Lower leg skin (tissue), 4 donors: ENCODE measurements around the gene HRNR. TPM values are rescaled to one million over a fixed set of nuclear protein-coding genes. Genes with fewer than 3 reads are reported as not detected.
"Not testable (repeated sequence)": the region's sequence is repeated elsewhere in the genome, so short reads cannot be mapped to it uniquely, and the experiment has no call there.

Experiments used
- DNase-seq, 2 donors: peaks; one replicate each; pipeline ENCODE4 v3.0.0-alpha.2; 2019; ENCODE audit warnings: low spot score in 2 of 2
- H3K4me3 ChIP-seq: fragments of 200-600 bp; sonication (generic); 2 replicates; pipeline ENCODE4 v1.5.1; 2017; ENCODE audit warnings: mild to moderate bottlenecking, low read depth; ENCODE audit not compliant: poor library complexity, severe bottlenecking
- POLR2A ChIP-seq, 2 donors: fragments of 450-650 bp; IDR thresholded peaks; one replicate each; pipeline ENCODE4 v1.6.1; 2016 to 2017; ENCODE audit warnings: antibody characterized with exemption in 2 of 2, mild to moderate bottlenecking in 1 of 2, moderate library complexity in 1 of 2
- WGBS, 2 donors: methylation state at CpG; one replicate each; pipeline ENCODE4 v1.1.5; 2018; 5-methylcytosine and 5-hydroxymethylcytosine counted together
- intact Hi-C: fragments of 100-400 bp; cut with DNase I; formaldehyde crosslinking; loops from one replicate; pipeline ENCODE4 v1.15.0; 2023; ENCODE audit warnings: low total_unique reads
- total RNA-seq, 4 donors: library from RNA; depleted of rRNA; stranded (reverse); fragments of >200 nt; gene quantifications; one replicate each; pipeline ENCODE4 v1.1.0, GENCODE V29; 2016
- TF ChIP-seq, protein P1 (sequence below), 3 donors: fragments of 450-650 bp; IDR thresholded peaks; one replicate each; pipeline ENCODE4 v1.5.1; 2016; ENCODE audit warnings: antibody characterized with exemption in 3 of 3, mild to moderate bottlenecking in 3 of 3, moderate library complexity in 2 of 3

The HRNR gene
- total RNA-seq, 4 donors from 2014 or later: 0.03 to 0.04 TPM; not detected in 2

DNA sequence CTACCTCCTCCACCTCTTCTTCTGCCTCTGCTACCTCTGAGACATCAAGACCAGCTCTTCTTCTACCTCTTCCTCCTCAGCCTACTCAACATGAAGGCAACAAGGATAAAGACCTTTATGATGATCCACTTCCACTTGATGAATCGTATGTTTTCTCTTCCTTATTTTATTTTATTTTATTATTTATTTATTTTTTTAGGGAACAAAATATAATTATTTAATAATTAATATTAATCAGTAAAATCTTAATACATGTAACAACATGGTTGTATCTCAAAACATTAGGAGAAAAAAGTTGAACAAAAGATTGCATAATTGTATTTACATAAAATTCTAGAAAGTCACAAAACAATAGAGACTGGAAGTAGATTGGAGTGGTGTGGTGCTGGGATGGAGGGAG lies 13.1 kb upstream of the HRNR start:
- WGBS, 2 donors: 91 to 94% methylated on average over 1 of the region's 1 CpG
- no peak overlapping the region for H3K4me3 ChIP-seq
- DNase-seq: no peak
- TF ChIP-seq POLR2A (IDR thresholded peaks at IDR 0.05): no peak
- TF ChIP-seq, protein P1, sequence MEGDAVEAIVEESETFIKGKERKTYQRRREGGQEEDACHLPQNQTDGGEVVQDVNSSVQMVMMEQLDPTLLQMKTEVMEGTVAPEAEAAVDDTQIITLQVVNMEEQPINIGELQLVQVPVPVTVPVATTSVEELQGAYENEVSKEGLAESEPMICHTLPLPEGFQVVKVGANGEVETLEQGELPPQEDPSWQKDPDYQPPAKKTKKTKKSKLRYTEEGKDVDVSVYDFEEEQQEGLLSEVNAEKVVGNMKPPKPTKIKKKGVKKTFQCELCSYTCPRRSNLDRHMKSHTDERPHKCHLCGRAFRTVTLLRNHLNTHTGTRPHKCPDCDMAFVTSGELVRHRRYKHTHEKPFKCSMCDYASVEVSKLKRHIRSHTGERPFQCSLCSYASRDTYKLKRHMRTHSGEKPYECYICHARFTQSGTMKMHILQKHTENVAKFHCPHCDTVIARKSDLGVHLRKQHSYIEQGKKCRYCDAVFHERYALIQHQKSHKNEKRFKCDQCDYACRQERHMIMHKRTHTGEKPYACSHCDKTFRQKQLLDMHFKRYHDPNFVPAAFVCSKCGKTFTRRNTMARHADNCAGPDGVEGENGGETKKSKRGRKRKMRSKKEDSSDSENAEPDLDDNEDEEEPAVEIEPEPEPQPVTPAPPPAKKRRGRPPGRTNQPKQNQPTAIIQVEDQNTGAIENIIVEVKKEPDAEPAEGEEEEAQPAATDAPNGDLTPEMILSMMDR (IDR thresholded peaks at IDR 0.05): no peak
- intact Hi-C loops: no loop called here

- TF ChIP-seq POLR2A (IDR thresholded peaks at IDR 0.05): no peak
- TF ChIP-seq, protein P1 (IDR thresholded peaks at IDR 0.05): no peak
- H3K4me3 ChIP-seq: no peak overlapping the region
- 58 to 62% methylated on average over 3 of the region's 3 CpGs for WGBS, 2 donors
- DNase-seq: no peak
- intact Hi-C loops: no loop called here
Measured at GRCh38 chr1:152228831-152229230, 4.8 kb upstream of the HRNR start.

- 82 to 85% methylated on average over 1 of the region's 1 CpG for WGBS, 2 donors
- no peak for TF ChIP-seq POLR2A (IDR thresholded peaks at IDR 0.05)
- TF ChIP-seq, protein P1 (IDR thresholded peaks at IDR 0.05): no peak
- H3K4me3 ChIP-seq: no peak overlapping the region
- DNase-seq: no peak
- intact Hi-C loops: no loop called here
Measured at GRCh38 chr1:152227310-152227928, 3.4 kb upstream of the HRNR start.

- TF ChIP-seq POLR2A (IDR thresholded peaks at IDR 0.05): no peak
- TF ChIP-seq, protein P1 (IDR thresholded peaks at IDR 0.05): no peak
- WGBS, 2 donors: 62 to 66% methylated on average over 3 of the region's 3 CpGs
- no peak for DNase-seq
- intact Hi-C loops: no loop called here
- no peak overlapping the region for H3K4me3 ChIP-seq
Measured at GRCh38 chr1:152225678-152226077, 1.7 kb upstream of the HRNR start.

DNA sequence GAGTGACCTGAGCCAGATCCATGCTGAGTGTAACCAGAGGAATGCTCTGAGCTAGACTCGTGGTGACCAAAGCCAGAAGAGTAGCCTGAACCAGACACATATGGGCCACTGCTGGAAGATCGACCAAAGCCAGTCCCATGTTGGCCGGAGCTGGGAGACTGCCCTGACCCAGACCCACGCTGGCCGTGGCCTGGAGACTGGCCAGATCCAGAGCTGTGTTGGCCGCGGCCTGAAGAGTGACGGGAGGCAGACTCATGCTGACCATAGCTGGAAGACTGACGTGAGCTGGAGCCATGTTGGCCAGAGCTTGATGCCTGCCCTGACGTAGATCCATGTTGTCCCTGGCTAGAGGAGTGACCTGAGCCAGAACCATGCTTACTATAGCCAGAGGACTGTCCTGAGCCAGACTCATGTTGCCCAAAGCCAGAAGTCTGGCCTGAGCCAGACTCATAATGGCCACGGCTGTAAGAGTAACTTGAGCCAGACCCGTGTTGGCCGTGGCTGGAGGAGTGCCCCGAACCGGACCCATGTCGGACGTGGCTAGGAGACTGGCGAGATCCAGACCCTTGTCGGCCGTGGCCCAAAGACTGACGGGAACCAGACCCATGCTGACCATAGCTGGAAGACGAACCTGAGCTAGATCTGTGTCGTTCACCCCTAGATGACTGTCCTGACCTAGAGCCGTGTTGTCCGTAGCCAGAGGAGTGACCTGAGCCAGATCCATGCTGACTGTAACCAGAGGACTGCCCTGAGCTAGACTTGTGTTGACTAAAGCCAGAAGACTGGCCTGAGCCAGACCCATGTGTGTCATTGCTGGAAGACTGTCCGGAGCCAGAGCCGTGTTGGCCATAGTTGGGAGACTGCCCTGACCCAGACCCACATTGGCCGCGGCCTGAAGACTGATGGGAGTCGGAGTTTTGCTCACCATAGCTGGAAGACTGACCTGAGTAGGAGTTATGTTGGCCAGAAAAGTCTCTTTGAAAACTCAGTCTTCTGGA lies 3.5 kb downstream of the HRNR start:
- TF ChIP-seq POLR2A (IDR thresholded peaks at IDR 0.05): no peak
- TF ChIP-seq, protein P1 (IDR thresholded peaks at IDR 0.05): no peak
- no peak overlapping the region for H3K4me3 ChIP-seq
- 92 to 95% methylated on average over 21 to 30 of the region's 30 CpGs for WGBS, 2 donors
- no peak for DNase-seq
- intact Hi-C loops: no loop called here

DNA sequence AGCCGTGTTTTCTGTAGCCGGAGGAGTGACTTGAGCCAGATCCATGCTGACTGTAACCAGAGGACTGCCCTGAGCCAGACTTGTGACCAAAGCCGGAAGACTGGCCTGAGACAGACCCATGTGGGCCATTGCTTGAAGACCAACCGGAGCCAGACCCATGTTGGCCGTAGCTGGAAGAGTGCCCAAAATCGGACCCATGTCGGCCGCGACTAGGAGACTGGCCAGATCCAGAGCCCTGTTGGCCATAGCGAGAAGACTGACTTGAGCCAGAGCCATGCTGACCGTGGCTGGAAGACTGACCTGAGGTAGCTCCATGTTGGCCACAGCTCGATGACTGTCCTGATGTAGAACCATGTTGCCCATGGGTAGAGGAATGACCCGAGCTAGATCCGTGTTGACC lies 4.6 kb downstream of the HRNR start:
- WGBS, 2 donors: 80 to 95% methylated on average over 14 of the region's 14 CpGs
- DNase-seq, intact Hi-C loops, H3K4me3 ChIP-seq: not testable (repeated sequence)
